GM12873 (cell line): ENCODE data around the gene DNASE1L1.

Source experiments
- CTCF ChIP-seq: IDR thresholded peaks from 2 replicates; pipeline ENCODE4 v1.5.1; 2012; ENCODE audit warnings: low read depth, mild to moderate bottlenecking, moderate library complexity, low read length, control low read depth; ENCODE audit not compliant: insufficient read depth; ENCODE audit errors: missing control alignments

The DNASE1L1 gene

DNA sequence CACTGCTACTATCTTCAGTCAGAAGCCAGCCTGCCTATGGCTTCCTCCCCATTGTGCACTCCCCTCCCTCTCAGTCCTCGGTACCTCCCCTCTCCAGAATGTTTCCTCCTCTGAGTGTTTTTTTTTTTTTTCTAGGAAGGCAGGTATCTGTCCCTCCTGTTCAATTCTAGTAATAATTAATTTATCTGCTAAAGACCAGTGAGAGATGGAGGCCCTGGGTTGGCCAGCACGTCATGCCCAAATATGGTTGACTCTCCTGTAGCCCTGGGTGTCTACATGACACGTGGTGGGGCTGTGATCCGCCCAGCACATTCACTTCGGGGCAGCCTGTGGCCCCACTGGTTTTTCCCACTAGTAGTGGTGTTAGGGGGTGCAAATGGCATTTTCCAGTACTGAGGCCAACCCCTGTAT lies 36.4 kb downstream of the DNASE1L1 start:
- TF ChIP-seq CTCF, result no peak

DNA sequence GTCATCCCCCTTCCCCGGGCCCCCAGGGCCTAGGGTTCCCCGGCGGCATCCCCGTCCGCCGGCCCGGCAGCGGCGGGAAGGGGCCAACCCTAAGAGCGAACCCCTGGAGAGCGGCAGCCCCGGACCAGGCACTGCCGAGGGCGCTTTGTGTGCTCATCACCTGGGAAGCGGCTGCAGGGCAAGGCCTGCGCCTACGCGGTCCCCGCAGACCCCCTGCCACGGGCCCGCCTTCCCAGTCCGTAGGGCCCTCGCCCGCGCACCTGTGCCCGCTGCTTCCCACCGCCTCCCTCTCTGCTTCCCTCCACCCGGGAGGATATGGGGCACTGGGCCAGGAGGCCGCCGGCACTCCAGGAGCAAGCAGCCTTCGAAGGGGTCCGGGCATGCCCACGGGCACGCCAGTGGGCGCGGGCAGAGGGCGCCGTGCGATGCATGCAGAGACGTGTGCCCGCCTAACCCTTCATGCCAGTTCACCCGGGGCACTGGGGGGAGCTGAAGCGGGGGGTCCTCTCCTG lies 37.2 kb downstream of the DNASE1L1 start:
- no peak for TF ChIP-seq CTCF

- no peak for TF ChIP-seq CTCF
Observed at GRCh38 chrX:154371017-154371788, 37.9 kb downstream of the DNASE1L1 start.

GRCh38 chrX:154370300-154371016 lies 38.6 kb downstream of the DNASE1L1 start:
- no peak for TF ChIP-seq CTCF

- TF ChIP-seq CTCF, result no peak
Observed at GRCh38 chrX:154369449-154370299, 39.4 kb downstream of the DNASE1L1 start.

DNA sequence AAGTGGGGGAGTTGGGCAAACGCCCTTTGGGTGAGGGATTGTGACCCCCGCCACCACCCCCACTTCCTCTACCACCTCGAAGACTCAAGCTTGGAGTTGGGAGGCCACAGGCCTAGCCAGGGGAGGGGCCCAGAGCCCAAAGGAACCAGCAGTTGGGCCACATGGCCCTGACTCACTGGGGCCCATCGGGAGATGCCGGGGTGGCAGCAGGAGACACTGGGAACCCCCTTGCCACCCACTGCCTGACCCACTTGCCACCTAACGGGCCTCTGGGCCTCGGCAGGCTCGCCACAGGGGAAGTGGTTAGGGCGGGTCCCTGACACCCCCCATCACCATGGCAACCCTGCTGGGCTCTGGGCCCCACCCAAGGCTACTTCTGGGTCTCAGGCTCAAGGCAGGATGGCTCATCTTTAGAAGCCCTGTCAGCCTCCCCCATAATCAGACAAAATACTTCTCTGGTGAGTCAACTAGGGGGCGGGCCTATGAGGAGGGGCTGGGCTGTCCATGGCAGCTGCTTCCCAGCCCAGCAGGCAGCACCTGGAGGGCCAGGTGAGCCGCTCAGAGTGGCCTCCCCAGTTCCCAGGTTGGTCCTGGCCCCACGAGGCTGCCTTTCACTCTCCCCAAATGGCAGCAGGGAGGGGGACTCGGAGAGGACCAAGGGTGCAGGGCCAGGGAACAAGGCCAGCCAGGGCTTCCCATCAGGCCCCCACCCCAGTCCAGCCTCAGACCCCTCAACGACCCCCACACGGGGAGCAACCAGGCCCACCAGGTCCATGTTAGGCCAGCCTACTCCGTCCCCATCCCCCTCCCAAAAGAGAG lies 40.2 kb downstream of the DNASE1L1 start:
- TF ChIP-seq CTCF, result no peak
